ENCODE measurements around the gene TIMP2.

The TIMP2 gene

DNA sequence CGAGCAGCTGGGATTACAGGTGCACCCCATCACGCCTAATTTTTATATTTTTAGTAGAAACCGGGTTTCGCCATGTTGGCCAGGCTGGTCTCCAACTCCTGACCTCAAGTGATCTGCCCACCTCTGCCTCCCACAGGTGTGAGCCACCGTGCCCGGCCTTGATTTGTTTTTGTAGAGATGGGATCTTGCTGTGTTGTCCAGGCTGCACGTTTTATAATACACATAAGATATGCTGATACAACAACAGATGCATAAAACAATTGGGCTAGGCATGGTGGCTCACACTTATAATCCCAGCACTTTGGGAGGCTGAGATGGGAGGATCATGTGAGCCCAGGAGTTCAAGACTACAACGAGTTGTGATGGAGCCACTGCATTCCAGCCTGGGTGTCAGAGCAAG, 90.6 kb downstream of the TIMP2 start:
- DNase-seq (ENCODE audit: low read depth), result no peak
- TF ChIP-seq, protein P1, sequence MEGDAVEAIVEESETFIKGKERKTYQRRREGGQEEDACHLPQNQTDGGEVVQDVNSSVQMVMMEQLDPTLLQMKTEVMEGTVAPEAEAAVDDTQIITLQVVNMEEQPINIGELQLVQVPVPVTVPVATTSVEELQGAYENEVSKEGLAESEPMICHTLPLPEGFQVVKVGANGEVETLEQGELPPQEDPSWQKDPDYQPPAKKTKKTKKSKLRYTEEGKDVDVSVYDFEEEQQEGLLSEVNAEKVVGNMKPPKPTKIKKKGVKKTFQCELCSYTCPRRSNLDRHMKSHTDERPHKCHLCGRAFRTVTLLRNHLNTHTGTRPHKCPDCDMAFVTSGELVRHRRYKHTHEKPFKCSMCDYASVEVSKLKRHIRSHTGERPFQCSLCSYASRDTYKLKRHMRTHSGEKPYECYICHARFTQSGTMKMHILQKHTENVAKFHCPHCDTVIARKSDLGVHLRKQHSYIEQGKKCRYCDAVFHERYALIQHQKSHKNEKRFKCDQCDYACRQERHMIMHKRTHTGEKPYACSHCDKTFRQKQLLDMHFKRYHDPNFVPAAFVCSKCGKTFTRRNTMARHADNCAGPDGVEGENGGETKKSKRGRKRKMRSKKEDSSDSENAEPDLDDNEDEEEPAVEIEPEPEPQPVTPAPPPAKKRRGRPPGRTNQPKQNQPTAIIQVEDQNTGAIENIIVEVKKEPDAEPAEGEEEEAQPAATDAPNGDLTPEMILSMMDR (conservative IDR thresholded peaks at IDR 0.05; ENCODE audit: low read length), result no peak
- no peak overlapping the region for H3K4me3 ChIP-seq (ENCODE audit: low read length)

DNA sequence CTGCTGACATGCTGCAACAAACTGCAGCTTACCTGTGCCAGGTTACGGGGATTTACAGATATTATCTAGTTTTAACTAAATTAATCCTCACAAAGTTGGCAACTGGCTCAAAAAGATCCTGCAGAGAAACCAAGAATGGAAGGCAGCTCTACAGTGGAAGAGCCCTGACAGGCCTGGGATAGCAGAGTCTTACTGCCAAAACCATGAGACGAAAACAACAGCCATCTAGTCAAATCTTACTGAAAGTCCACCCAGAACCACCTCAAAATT, 92.7 kb downstream of the TIMP2 start:
- TF ChIP-seq, protein P1 (conservative IDR thresholded peaks at IDR 0.05; ENCODE audit: low read length), result no peak
- H3K4me3 ChIP-seq (ENCODE audit: low read length), result no peak overlapping the region
- no peak for DNase-seq (ENCODE audit: low read depth)

DNA sequence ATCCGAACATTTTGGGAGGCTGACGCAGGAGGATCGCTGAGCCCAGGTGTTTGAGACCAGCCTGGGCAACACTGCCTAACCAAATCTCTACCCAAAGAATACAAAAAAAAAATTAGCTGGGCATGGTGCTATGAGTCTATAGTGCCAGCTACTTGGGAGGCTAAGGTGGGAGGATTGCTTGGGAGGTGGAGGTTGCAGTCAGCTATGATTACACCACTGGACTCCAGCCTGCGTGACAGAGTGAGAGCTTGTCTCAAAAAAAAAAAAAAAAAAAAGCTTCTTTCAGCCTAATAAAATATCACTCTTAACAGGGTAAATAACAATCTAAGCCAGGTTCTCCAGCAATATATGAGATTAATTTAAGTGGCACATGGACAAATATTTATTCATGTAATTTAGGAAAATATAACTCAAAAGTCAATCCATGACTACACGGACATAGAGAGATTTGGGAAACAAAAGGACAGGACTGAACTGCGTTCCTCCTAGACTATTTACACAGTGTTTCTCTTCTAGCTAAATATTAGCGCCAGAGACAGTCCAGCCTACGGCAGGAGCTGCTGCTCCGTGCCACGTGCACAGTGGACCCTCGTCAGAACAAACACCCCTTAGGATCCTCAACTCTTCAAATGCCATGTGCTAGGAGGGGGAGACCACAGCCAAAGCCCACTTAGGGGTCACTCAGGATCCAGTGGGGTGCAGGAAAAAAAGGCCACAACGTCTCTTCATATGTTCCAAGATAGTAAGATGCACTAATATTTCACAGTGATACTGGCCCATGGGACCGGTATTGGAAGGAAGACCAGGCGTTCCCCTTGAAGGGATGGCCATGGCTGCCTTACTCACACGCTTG, 93.3 kb downstream of the TIMP2 start:
- DNase-seq (ENCODE audit: low read depth), result no peak
- no peak overlapping the region for H3K4me3 ChIP-seq (ENCODE audit: low read length)

DNA sequence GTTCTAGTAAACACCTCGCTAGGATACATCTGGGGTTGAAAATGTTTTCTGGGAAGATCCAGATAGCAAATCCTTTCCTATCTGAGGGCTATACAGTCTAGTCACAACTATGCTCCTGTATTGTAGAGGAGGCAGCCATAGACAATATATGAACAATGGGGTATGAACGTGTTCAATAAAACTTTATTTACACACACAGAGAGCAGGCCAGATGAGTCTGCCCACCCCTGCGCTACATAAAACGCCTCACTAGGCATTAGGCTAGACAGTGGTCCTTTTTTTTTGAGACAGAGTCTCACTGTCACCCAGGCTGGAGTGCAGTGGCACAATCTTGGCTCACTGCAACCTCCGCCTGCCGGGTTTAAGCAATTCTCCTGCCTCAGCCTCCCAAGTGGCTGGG, 95.7 kb downstream of the TIMP2 start:
- DNase-seq (ENCODE audit: low read depth), result no peak
- no peak overlapping the region for H3K4me3 ChIP-seq (ENCODE audit: low read length)
- TF ChIP-seq, protein P1 (conservative IDR thresholded peaks at IDR 0.05; ENCODE audit: low read length), result no peak

More for the DNA sequence above, 93.3 kb downstream of the TIMP2 start:
- TF ChIP-seq, protein P1 (conservative IDR thresholded peaks at IDR 0.05; ENCODE audit: low read length), result no peak

DNA sequence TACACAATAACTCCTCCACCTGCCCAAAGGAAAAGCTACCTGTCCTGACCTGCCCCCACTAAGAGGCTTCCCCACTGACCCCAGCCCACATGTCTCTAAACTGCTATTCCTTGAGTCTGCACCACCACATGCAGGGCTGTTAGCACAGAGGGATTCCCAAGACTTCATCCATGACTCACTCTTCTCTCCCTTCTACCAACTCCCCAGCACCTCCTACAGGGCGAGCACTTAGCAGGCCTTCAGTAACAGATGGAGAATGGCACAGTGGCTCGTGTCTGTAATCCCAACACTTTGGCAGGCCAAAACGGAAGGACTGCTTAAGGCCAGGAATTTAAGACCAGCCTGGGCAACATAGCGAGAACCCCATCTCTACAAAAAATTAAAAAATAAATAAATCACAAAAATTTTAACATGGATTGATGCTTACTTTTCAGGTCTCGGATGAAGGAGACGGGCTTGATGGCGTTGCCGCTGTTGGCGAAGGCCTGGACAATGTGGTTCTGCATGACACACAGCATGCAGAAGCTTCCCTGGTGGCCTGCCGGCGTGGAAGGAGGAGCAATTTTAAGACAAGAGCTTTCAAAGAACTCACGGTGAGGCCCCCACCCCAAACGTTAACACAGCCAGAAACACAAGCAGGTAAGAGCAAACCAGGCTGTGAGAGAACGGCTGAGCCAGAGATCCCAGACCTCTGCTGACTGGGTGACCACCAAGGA, 96.6 kb downstream of the TIMP2 start:
- TF ChIP-seq, protein P1 (conservative IDR thresholded peaks at IDR 0.05; ENCODE audit: low read length), result peak; percentile 53
- no peak overlapping the region for H3K4me3 ChIP-seq (ENCODE audit: low read length)
- DNase-seq (ENCODE audit: low read depth), result peak; percentile 48

DNA sequence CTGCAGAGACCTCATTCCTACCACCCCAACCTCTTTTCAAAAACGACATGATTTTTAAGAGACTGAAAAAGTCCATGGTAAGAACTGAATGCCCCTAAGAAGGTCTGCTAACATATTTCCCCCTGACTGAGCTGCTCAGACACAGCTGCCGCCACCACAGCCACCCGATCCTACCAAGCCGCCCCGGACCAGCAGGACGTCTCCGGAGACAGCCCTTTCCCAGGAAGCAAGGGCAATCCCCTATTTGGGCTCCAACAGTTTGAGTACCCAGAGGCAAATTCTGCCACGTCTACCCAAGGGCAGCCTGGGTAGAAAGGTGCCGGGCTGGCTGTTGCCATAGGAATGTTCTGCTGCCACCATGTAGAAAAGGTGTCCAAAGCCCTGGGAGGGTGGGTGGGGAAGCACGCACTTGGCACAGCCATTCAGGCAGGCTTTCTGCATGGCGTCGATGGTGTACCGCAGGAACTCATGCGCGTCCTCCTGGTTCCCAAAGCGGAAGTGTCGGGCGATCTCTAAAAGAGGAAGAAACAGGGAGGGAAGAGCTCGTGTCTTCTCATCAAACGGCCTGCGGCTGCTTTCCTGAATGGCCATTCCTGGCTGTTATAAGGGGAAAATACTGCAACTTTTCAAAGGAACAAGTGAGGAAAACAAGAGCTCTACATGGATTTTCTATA, 98.2 kb downstream of the TIMP2 start:
- TF ChIP-seq, protein P1 (conservative IDR thresholded peaks at IDR 0.05; ENCODE audit: low read length), result no peak
- DNase-seq (ENCODE audit: low read depth), result no peak
- no peak overlapping the region for H3K4me3 ChIP-seq (ENCODE audit: low read length)
